PC-9 (cell line): ENCODE results near the gene SPIN2B. TPM values are rescaled to one million over a fixed set of nuclear protein-coding genes. Genes with fewer than 3 reads are reported as not detected.
"Not testable (repeated sequence)": the region's sequence is repeated elsewhere in the genome, so short reads cannot be mapped to it uniquely, and the experiment has no call there.

ENCODE experiments used
- BruUV-seq: library from RNA; stranded (reverse); fragments of 400-500 nt; replicated peaks from 2 replicates; lab custom pipeline; 2021; lab: Mats Ljungman, UMichigan
- CTCF ChIA-PET: fragments of 300-600 bp; sonication (Branson Sonifier 250); formaldehyde crosslinking; loops from one replicate; lab custom pipeline; 2022; ENCODE audit warnings: antibody characterized with exemption; lab: Charles Lee
- POLR2A ChIA-PET: fragments of 300-600 bp; sonication (Branson Sonifier 250); formaldehyde crosslinking; loops from one replicate; lab custom pipeline; 2022; ENCODE audit warnings: antibody characterized with exemption; ENCODE audit not compliant: unreplicated experiment; lab: Charles Lee
- DNase-seq, 2 experiments: peaks; one replicate each; pipeline versions ENCODE4 v3.0.0 to v3.0.0-alpha.2; 2015 to 2022; ENCODE audit warnings: mixed read lengths in 1 of 2
- H2AFZ ChIP-seq: fragments of 200-600 bp; sonication (generic); 2 replicates; pipeline ENCODE4 v1.8.1; 2017; ENCODE audit warnings: antibody characterized with exemption
- H3F3A ChIP-seq: fragments of 200-600 bp; sonication (generic); 2 replicates; pipeline ENCODE4 v1.8.1; 2017; ENCODE audit warnings: antibody characterized with exemption, mild to moderate bottlenecking, low read depth; ENCODE audit not compliant: insufficient read depth
- H3K27ac ChIP-seq: fragments of 200-600 bp; sonication (generic); 2 replicates; pipeline ENCODE4 v1.6.1; 2016; ENCODE audit warnings: mixed run types
- H3K27me3 ChIP-seq: fragments of 200-600 bp; sonication (generic); 2 replicates; pipeline ENCODE4 v1.6.1; 2016; ENCODE audit warnings: low read depth, mixed run types; ENCODE audit not compliant: insufficient read depth
- H3K36me3 ChIP-seq: fragments of 200-600 bp; sonication (generic); 2 replicates; pipeline ENCODE4 v1.6.1; 2016; ENCODE audit warnings: low read depth, mixed run types
- H3K4me1 ChIP-seq: fragments of 200-600 bp; sonication (generic); replicated peaks from 2 replicates; pipeline ENCODE4 v1.6.1; 2016; ENCODE audit warnings: mixed run types; ENCODE audit not compliant: insufficient read depth
- H3K4me2 ChIP-seq: fragments of 200-600 bp; sonication (generic); 2 replicates; pipeline ENCODE4 v1.6.1; 2017; ENCODE audit warnings: mixed run types
- H3K4me3 ChIP-seq: fragments of 200-600 bp; sonication (generic); 2 replicates; pipeline ENCODE4 v1.6.1; 2016; ENCODE audit warnings: mixed run types
- H3K79me2 ChIP-seq: fragments of 200-600 bp; sonication (generic); 2 replicates; pipeline ENCODE4 v1.6.1; 2017; ENCODE audit warnings: low read depth, mixed run types
- H3K9me2 ChIP-seq: fragments of 200-600 bp; sonication (generic); 2 replicates; pipeline ENCODE4 v1.8.1; 2017; ENCODE audit warnings: mild to moderate bottlenecking; ENCODE audit not compliant: insufficient read depth
- H3K9me3 ChIP-seq: fragments of 200-600 bp; sonication (generic); 2 replicates; pipeline ENCODE4 v1.8.1; 2016; ENCODE audit warnings: low read depth; ENCODE audit not compliant: insufficient read depth
- H4K20me1 ChIP-seq: fragments of 200-600 bp; sonication (generic); 2 replicates; pipeline ENCODE4 v1.8.1; 2017; ENCODE audit not compliant: insufficient read depth
- CTCF ChIP-seq: fragments of 200-600 bp; sonication (generic); conservative IDR thresholded peaks from 2 replicates; pipeline ENCODE4 v1.6.1; 2017; ENCODE audit warnings: mixed run types, antibody characterized with exemption, mild to moderate bottlenecking, moderate library complexity
- EZH2 ChIP-seq: fragments of 200-600 bp; sonication (generic); IDR thresholded peaks from 2 replicates; pipeline ENCODE4 v1.8.0; 2017; ENCODE audit warnings: antibody characterized with exemption, low read depth
- intact Hi-C: fragments of 100-400 bp; cut with micrococcal nuclease; formaldehyde crosslinking; loops from one replicate; pipeline ENCODE4 v1.10.0; 2022; ENCODE audit not compliant: unreplicated experiment
- total RNA-seq: library from RNA; stranded (reverse); gene quantifications from 2 replicates; pipeline ENCODE4 v1.2.3, GENCODE V29; 2021

Gene SPIN2B
- total RNA-seq, 1 experiment from 2014 or later, result 31.2 TPM

- Histone ChIP-seq H3K36me3 (no peaks in the 10 kb centered on the region), H3K27me3 (no peaks in the 10 kb centered on the region), H3K9me3 (no peaks in the 10 kb centered on the region), H2AFZ (no peak overlapping the region), H3K4me1 (no peaks in the 10 kb centered on the region), H3F3A (no peaks in the 10 kb centered on the region), H3K79me2 (no peaks in the 10 kb centered on the region), H3K9me2 (no peaks in the 10 kb centered on the region), H4K20me1 (no peaks in the 10 kb centered on the region), H3K27ac (no peak overlapping the region), H3K4me3 (no peak overlapping the region), H3K4me2 (no peak overlapping the region)
- intact Hi-C loops, result no loop called here
- ChIA-PET POLR2A (no interaction called here), CTCF (no interaction called here)
- TF ChIP-seq CTCF, result no peak
- no peak for TF ChIP-seq EZH2
- no peak for DNase-seq
- BruUV-seq, result no TSS peak
Measured at GRCh38 chrX:57132046-57132445, 10.7 kb upstream of the SPIN2B start.

GRCh38 chrX:57121816-57122215 is 468 bp upstream of the SPIN2B start:
- Histone ChIP-seq H4K20me1 (no peaks in the 10 kb centered on the region), H3F3A (no peaks in the 10 kb centered on the region), H3K9me2 (no peaks in the 10 kb centered on the region), H3K36me3 (no peaks in the 10 kb centered on the region), H2AFZ (peak overlapping the region; percentile 87), H3K27ac (no peak overlapping the region), H3K27me3 (no peaks in the 10 kb centered on the region), H3K4me1 (no peaks in the 10 kb centered on the region), H3K4me3 (peak overlapping the region; percentile 68), H3K9me3 (no peaks in the 10 kb centered on the region), H3K79me2 (0 out of 2 replicates have a peak, but pooled peaks cover 9% of the 10 kb centered on the region), H3K4me2 (peak overlapping the region; percentile 88)
- ChIA-PET POLR2A (interaction anchor here (0.5 kb wide), 1 partner anchor 395 kb away, joined by 3 read pairs; no protein-coding TSS in a partner anchor), CTCF (no interaction called here)
- intact Hi-C loops, result no loop called here
- BruUV-seq, result no TSS peak
- no peak for DNase-seq
- TF ChIP-seq EZH2, result no peak

- Histone ChIP-seq H2AFZ (peak overlapping the region; percentile 87), H3K4me3 (peak overlapping the region; percentile 68), H3K4me2 (peak overlapping the region; percentile 88)
- H3K79me2 ChIP-seq, intact Hi-C loops, H3K4me1 ChIP-seq, H4K20me1 ChIP-seq, H3K9me2 ChIP-seq, H3K27me3 ChIP-seq, DNase-seq, BruUV-seq, H3K9me3 ChIP-seq, H3K36me3 ChIP-seq, H3F3A ChIP-seq, H3K27ac ChIP-seq: not testable (repeated sequence)
- POLR2A ChIA-PET, result interaction anchor here (0.7 kb wide), 1 partner anchor 730 kb away, joined by 3 read pairs; no protein-coding TSS in a partner anchor
- CTCF ChIA-PET, result interaction anchor here (0.7 kb wide), 1 partner anchor 877 kb away, joined by 3 read pairs; no protein-coding TSS in a partner anchor
Measured at GRCh38 chrX:57120619-57121161, 658 bp downstream of the SPIN2B start.

- no TSS peak for BruUV-seq
- Histone ChIP-seq H3K9me2 (no peaks in the 10 kb centered on the region), H3K27me3 (no peaks in the 10 kb centered on the region), H3K4me2 (no peak overlapping the region), H2AFZ (no peak overlapping the region), H3K79me2 (0 out of 2 replicates have a peak, but pooled peaks cover 9% of the 10 kb centered on the region), H3K4me3 (no peak overlapping the region), H3K9me3 (no peaks in the 10 kb centered on the region), H3K4me1 (no peaks in the 10 kb centered on the region), H4K20me1 (no peaks in the 10 kb centered on the region), H3K27ac (no peak overlapping the region), H3K36me3 (no peaks in the 10 kb centered on the region), H3F3A (no peaks in the 10 kb centered on the region)
- ChIA-PET CTCF (no interaction called here), POLR2A (no interaction called here)
- DNase-seq, result no peak
- intact Hi-C loops, result loop anchor here (10.0 kb wide), 1 partner anchor 1005 kb away; no protein-coding TSS in a partner anchor
- TF ChIP-seq EZH2, result no peak
- no peak for TF ChIP-seq CTCF
Measured at GRCh38 chrX:57119416-57119815, 1.9 kb downstream of the SPIN2B start.

- BruUV-seq, H3K36me3 ChIP-seq, H4K20me1 ChIP-seq, H3K27ac ChIP-seq, H3K9me3 ChIP-seq, H2AFZ ChIP-seq, CTCF ChIA-PET, H3K9me2 ChIP-seq, POLR2A ChIA-PET, H3F3A ChIP-seq, H3K79me2 ChIP-seq, DNase-seq, H3K4me2 ChIP-seq, H3K4me1 ChIP-seq, H3K27me3 ChIP-seq, H3K4me3 ChIP-seq: not testable (repeated sequence)
- intact Hi-C loops, result loop anchor here (10.0 kb wide), 1 partner anchor 1003 kb away; no protein-coding TSS in a partner anchor
Measured at GRCh38 chrX:57117566-57117965, 3.8 kb downstream of the SPIN2B start.
